GM12872 (cell line): ENCODE results near the gene RCOR3.
A peak's percentile ranks its signal among the peaks of the same experiment; 100 is the strongest.

ENCODE experiments used
- CTCF ChIP-seq: IDR thresholded peaks from 3 replicates; pipeline ENCODE4 v1.5.1; 2011; ENCODE audit warnings: low read depth, mild to moderate bottlenecking, low read length, moderate library complexity; ENCODE audit not compliant: insufficient read depth

Gene RCOR3

DNA sequence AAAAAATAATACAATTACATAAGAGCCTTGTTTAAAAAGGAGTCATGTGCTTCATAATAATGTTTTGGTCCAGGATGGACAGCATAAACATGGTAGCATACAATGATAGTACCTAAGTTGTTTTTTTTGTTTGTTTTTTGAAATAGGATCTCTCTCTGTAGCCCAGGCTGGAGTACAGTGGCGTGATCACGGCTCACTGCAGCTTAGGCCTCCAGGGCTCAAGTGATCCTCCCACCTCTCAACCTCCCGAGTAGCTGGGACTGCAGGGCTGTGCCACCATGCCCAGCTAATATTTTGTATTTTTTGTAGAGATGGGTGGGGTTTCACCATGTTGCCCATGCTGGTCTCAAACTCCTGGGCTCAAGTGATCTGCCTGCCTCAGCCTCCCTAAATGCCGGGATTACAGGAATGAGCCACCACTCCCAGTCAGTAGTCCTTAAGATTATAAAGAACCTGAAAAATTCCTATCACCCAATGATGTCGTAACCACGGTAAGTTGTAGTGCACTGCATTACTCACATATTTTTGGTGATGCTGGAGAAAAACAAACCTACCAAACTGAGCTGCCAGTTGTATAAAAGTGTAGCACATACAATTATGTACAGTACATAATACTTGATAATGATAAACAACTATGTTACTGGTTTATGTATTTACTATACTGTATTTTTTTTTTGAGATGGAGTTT, 22.4 kb upstream of the RCOR3 start:
- no peak for TF ChIP-seq CTCF

- TF ChIP-seq CTCF: no peak
These were observed 21.6 kb upstream of the RCOR3 start for GRCh38 chr1:211237579-211237978.

GRCh38 chr1:211241071-211241470, 18.1 kb upstream of the RCOR3 start:
- TF ChIP-seq CTCF: no peak

GRCh38 chr1:211247921-211248320, 11.2 kb upstream of the RCOR3 start:
- TF ChIP-seq CTCF: no peak

DNA sequence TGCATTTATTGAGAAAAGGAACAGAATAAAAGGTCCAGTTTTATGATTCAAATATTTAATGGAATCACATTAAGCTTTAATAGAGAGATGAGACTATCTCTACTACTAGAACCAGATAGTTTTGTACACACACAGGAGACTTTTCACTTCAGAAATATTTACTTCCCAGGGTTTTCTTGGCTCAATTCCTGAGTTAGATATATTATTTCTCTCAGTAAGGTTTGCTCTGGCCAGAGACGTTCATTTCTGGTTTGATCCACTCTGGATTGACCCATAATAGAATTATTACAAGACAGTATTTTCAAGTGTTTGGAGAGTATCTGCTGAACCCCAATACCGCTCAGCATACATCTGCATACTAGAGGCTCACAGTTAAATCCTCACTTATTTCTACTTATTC, 1.3 kb upstream of the RCOR3 start:
- TF ChIP-seq CTCF: no peak

GRCh38 chr1:211258310-211258755, 833 bp upstream of the RCOR3 start:
- TF ChIP-seq CTCF: peak; percentile 38; the same call in 2 of the 3 replicates

- no peak for TF ChIP-seq CTCF
These were observed 516 bp downstream of the RCOR3 start for GRCh38 chr1:211259638-211260126.
